ENCODE data around the gene MYH10.

GRCh38 chr17:8503807-8504206, 126.7 kb downstream of the MYH10 start:
- no peak for TF ChIP-seq ZC3H11A (IDR thresholded peaks at IDR 0.05; ENCODE audit: low read depth, low read length)
- TF ChIP-seq MEF2D (tag; conservative IDR thresholded peaks at IDR 0.05; ENCODE audit: low read depth): no peak
- TF ChIP-seq YY1 (IDR thresholded peaks at IDR 0.05; ENCODE audit: borderline replicate concordance in 1 of 3, control insufficient read depth in 1 of 3, extremely low read depth in 1 of 3, insufficient read depth in 3 of 3, insufficient read length in 1 of 3, insufficient replicate concordance in 2 of 3, low read depth in 1 of 3, low read length in 2 of 3): no peak
- no peak for TF ChIP-seq TCF3 (CRISPR knock-in tag; IDR thresholded peaks at IDR 0.05)
- TF ChIP-seq POLR2A (conservative IDR thresholded peaks at IDR 0.05): no peak

Measured in K562 (cell line).